Adipose tissue (tissue), 3 donors: ENCODE results near the gene CHAC1. TPM values are rescaled to one million over a fixed set of nuclear protein-coding genes. Genes with fewer than 3 reads are reported as not detected.
"Not testable (repeated sequence)": the region's sequence is repeated elsewhere in the genome, so short reads cannot be mapped to it uniquely, and the experiment has no call there.

Source experiments
- H3K27ac ChIP-seq: one replicate; pipeline ENCODE4 v1.5.1; 2013; ENCODE audit warnings: low read depth, low read length
- WGBS, 3 donors: extraction: QIAGEN DNeasy Blood & Tissue Kit; methylation state at CpG; one replicate each; pipeline ENCODE4 v1.1.7; 2013; 5-methylcytosine and 5-hydroxymethylcytosine counted together
- polyA plus RNA-seq, 3 donors: library from polyadenylated mRNA; stranded (reverse); fragments of 200-250 nt; gene quantifications; one replicate each; pipeline ENCODE4 v1.2.3, GENCODE V29; 2013
- donor health status: healthy with polysubstance abuse.
- donor health status: Bipolar disorder and iron deficiency.
- donor health status: healthy.

Gene CHAC1
- polyA plus RNA-seq, 3 donors: 4.8 to 9.4 (median 6.4) TPM

DNA sequence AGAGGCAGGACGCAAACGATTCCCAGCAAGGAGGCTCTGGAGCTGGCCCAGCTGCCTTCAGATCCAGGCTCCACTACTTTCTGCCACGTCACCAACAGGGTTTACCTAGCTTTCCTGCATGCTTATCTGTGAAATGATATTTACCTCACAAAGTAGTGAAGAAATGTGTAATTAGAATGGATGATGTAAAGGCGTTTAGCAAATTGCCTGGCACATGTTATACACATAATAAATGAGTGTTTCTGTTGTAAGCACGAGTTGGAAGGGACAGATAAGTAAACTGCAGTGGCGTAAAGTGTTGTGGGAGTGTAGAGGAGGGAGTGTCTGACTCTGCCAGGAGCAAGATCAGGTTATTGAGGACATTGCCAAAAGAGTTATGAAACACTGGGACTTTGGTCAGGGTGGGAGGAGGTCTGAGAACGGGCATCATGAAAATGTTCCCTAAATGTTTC lies 3.5 kb upstream of the CHAC1 start:
- H3K27ac ChIP-seq: no peak overlapping the region
- 20 to 53% (median 50%) methylated on average over 7 of the region's 7 CpGs for WGBS, 3 donors

GRCh38 chr15:40951764-40952163 lies 1.5 kb upstream of the CHAC1 start:
- 83 to 88% (median 85%) methylated on average over 4 of the region's 4 CpGs for WGBS, 3 donors
- H3K27ac ChIP-seq: no peak overlapping the region

GRCh38 chr15:40952301-40952900 lies 870 bp upstream of the CHAC1 start:
- WGBS, 3 donors: 50 to 59% (median 52%) methylated on average over 23 of the region's 23 CpGs
- no peak overlapping the region for H3K27ac ChIP-seq

GRCh38 chr15:40953713-40954074 lies 423 bp downstream of the CHAC1 start:
- no peak overlapping the region for H3K27ac ChIP-seq
- 4 to 11% (median 5%) methylated on average over 14 to 17 of the region's 17 CpGs for WGBS, 3 donors

GRCh38 chr15:40954158-40954848 lies 1.0 kb downstream of the CHAC1 start:
- H3K27ac ChIP-seq: not testable (repeated sequence)
- WGBS, 3 donors: 65 to 73% (median 72%) methylated on average over 8 of the region's 8 CpGs

DNA sequence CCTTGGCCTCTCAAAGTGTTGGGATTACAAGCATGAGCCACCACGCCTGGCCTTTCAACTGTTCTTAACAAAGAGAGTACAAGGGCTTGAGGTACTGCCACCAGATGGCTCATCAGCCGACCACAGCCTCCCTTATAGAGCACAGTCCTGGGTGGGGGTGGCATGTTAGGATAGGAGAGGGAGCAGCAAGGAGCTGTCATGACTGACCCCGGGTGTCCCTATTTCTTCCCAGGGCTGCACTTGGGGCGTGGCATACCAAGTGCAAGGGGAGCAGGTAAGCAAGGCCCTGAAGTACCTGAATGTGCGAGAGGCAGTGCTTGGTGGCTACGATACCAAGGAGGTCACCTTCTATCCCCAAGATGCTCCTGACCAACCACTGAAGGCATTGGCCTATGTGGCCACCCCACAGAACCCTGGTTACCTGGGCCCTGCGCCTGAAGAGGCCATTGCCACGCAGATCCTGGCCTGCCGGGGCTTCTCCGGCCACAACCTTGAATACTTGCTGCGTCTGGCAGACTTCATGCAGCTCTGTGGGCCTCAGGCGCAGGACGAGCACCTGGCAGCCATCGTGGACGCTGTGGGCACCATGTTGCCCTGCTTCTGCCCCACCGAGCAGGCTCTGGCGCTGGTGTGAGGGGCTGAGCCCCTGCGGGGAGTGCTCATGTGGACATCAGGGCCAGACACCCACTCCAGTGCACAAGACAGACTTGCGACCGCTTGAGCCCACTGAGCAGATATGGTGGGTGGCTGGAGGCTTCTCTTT lies 2.1 kb downstream of the CHAC1 start:
- WGBS, 3 donors: 85 to 93% (median 91%) methylated on average over 20 of the region's 20 CpGs
- no peak overlapping the region for H3K27ac ChIP-seq

DNA sequence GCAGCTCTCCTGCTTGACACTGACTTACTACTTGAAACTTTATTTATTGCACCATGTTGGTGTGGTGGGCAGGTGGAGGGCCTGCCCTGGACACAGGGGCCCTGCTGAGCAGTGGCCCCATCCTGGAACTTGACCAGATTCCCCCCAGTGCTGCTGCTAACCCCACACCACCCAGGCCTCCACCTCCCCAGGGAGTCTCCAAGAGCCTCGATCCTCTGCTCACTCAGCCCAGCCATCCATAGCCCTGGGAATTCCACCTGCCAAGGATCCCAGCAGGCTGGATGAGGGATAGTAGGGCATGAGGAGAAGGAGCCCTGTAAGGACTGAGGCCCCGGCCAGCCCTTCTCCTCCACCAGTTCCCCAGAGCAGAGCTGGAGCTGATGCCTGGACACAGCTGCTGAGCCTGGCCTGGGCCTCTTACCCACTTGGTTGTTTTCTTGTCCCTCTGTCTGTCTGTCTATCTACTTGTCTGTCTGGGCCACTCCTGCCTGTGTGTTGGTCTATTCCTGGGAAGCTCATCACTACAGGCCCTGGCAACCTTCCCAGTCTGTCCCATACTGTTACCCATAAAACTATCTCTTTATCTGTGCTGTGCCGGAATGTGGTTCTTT lies 2.8 kb downstream of the CHAC1 start:
- WGBS, 3 donors: 78 to 87% (median 78%) methylated on average over 3 of the region's 3 CpGs
- H3K27ac ChIP-seq: no peak overlapping the region

GRCh38 chr15:40956541-40956982 lies 3.3 kb downstream of the CHAC1 start:
- WGBS, 3 donors: 81 to 100% (median 96%) methylated on average over 3 of the region's 3 CpGs
- H3K27ac ChIP-seq: no peak overlapping the region

- H3K27ac ChIP-seq: no peak overlapping the region
- WGBS, 3 donors: 89 to 98% (median 91%) methylated on average over 4 of the region's 4 CpGs
Measured at GRCh38 chr15:40957041-40957555, 3.8 kb downstream of the CHAC1 start.

GRCh38 chr15:40957581-40958051 lies 4.3 kb downstream of the CHAC1 start:
- no peak overlapping the region for H3K27ac ChIP-seq
- 44 to 84% (median 72%) methylated on average over 9 of the region's 9 CpGs for WGBS, 3 donors

DNA sequence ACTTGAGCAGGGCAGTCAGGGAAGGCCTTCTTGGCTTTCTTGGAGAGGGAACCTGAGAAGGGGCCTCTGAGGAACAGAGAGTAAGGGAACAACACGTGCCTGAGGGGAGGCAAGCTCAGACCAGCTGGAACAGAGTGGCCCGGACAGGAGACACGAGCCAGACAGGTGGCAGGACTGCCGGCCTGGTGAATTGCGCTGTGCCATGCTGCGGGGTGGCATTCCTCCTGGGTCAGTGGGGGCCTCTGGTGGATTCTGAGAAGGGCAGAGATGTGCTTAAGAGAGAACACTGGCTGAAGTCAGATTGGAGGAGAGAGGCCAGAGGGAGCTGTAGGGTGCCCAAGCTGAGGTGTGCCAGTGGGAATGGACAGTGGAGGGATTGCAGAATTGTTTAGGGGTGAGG lies 4.9 kb downstream of the CHAC1 start:
- WGBS, 3 donors: 87 to 95% (median 89%) methylated on average over 6 of the region's 6 CpGs
- no peak overlapping the region for H3K27ac ChIP-seq

GRCh38 chr15:40958723-40959122 lies 5.5 kb downstream of the CHAC1 start:
- 86 to 94% (median 93%) methylated on average over 8 of the region's 8 CpGs for WGBS, 3 donors
- no peak overlapping the region for H3K27ac ChIP-seq

DNA sequence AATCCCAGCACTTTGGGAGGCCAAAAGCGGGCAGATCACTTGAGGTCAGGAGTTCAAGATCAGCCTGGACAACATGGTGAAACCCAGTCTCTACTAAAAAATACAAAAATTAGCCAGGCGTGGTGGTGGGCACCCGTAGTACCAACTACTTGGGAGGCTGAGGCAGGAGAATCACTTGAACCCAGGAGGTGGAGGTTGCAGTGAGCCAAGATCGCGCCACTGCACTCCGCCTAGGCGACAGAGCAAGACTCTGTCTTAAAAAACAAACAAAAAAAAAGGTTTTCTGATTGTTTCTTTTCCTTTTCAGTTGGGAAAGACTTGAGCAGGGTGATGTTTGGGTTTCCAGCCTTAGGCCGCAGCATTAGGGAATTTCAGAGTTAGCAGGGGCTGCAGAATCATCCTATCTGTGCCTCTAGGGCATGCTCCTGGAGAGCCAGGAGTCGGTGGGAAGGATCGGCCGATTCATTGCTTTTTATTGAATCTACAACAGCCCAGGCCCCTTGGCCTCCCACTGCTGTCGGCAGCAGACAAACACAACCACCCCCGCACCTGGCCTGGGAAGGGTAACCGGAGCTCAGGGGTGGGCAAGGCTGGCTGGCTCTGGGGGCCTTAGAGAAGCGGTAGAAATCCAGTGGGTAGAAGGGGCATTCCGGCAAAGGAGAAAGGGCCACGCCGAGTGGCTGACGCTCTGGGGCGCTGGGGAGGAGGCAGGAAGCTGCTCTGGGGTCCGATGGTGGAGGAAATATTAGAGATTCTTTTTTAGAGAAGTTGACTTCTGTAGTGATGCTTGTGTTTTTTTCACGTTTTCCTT lies 6.3 kb downstream of the CHAC1 start:
- H3K27ac ChIP-seq: no peak overlapping the region
- 75 to 85% (median 83%) methylated on average over 22 of the region's 22 CpGs for WGBS, 3 donors

- H3K27ac ChIP-seq: no peak overlapping the region
- WGBS, 3 donors: 91 to 95% (median 92%) methylated on average over 16 of the region's 16 CpGs
Measured at GRCh38 chr15:40960151-40960885, 7.0 kb downstream of the CHAC1 start.

DNA sequence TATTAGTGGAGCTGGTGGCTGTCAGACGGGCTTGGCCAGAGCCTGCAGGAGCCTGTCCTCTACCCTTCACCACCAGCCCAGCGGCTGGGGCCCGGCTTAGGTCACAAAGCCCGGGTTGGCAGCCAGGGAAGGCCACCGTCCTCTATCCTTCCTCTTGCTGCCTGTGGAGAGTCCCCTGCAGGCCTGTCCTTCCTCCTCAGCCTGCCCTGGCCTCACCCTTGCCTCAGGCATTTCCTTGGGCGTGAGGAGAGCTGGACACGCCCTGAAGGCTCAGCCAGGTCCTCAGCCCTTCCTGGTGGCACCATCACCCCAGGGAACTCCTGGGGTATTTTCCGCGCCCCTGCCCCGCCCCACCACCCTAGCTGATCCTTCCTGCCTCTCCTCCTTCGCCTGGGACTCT lies 7.7 kb downstream of the CHAC1 start:
- H3K27ac ChIP-seq: no peak overlapping the region
- WGBS, 3 donors: 65 to 96% (median 77%) methylated on average over 10 to 11 of the region's 11 CpGs

DNA sequence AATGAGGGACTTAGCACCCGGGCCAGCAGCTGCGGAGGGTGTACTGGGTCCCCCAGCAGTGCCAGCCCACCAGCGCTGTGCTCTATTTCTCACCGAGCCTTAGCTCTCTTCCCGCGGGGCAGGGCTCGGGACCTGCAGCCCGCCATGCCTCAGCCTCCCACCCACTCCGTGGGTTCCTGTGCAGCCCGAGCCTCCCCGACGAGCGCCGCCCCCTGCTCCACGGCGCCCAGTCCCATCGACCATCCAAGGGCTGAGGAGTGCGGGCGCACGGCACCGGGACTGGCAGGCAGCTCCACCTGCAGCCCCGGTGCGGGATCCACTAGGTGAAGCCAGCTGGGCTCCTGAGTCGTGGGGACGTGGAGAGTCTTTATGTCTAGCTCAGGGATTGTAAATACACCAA lies 8.5 kb downstream of the CHAC1 start:
- H3K27ac ChIP-seq: not testable (repeated sequence)
- WGBS, 3 donors: 91 to 97% (median 93%) methylated on average over 17 to 25 of the region's 25 CpGs

GRCh38 chr15:40962317-40962716 lies 9.0 kb downstream of the CHAC1 start:
- 93 to 97% (median 93%) methylated on average over 14 of the region's 14 CpGs for WGBS, 3 donors

More at GRCh38 chr15:40962317-40962716, 9.0 kb downstream of the CHAC1 start:
- not testable (repeated sequence) for H3K27ac ChIP-seq
